K562 (cell line): ENCODE measurements around the gene GFI1. TPM values are rescaled to one million over a fixed set of nuclear protein-coding genes. Genes with fewer than 3 reads are reported as not detected.

Experiments
- CCNT2 ChIP-seq: IDR thresholded peaks from 2 replicates; pipeline ENCODE4 v1.6.1; 2011; ENCODE audit warnings: borderline replicate concordance, low read depth, mild to moderate bottlenecking, moderate library complexity, mixed read lengths, low read length; ENCODE audit not compliant: insufficient read length; ENCODE audit errors: extremely low read depth
- CHAMP1 ChIP-seq: fragments of 450-650 bp; IDR thresholded peaks from 2 replicates; pipeline ENCODE4 v1.6.1; 2016; ENCODE audit warnings: mild to moderate bottlenecking
- DPF2 ChIP-seq: fragments of 450-650 bp; IDR thresholded peaks from 2 replicates; pipeline ENCODE4 v1.6.1; 2016
- EWSR1 ChIP-seq: fragments of 450-650 bp; IDR thresholded peaks from 2 replicates; pipeline ENCODE4 v1.6.1; 2018; ENCODE audit warnings: borderline replicate concordance, mild to moderate bottlenecking, low read depth, moderate library complexity; ENCODE audit not compliant: partially characterized antibody
- GATAD2B ChIP-seq: fragments of 450-650 bp; IDR thresholded peaks from 2 replicates; pipeline ENCODE4 v1.6.1; 2017; ENCODE audit warnings: mild to moderate bottlenecking, borderline replicate concordance
- GTF3C2 ChIP-seq: IDR thresholded peaks from 3 replicates; pipeline ENCODE4 v1.6.1; 2011; ENCODE audit warnings: borderline replicate concordance, mild to moderate bottlenecking, moderate library complexity; ENCODE audit not compliant: insufficient read length; ENCODE audit errors: extremely low read depth
- MCM7 ChIP-seq, 2 experiments: fragments of 450-650 bp; IDR thresholded peaks; 2 replicates each; pipeline ENCODE4 v1.6.1; 2016 to 2018
- MYNN ChIP-seq, 2 experiments: sonication (generic); formaldehyde crosslinking in 1 of 2; IDR thresholded peaks; 2 replicates each; pipeline versions ENCODE4 v1.5.0 to v1.6.1; 2016 to 2020; ENCODE audit warnings: antibody characterized with exemption in 1 of 2, missing genetic modification reagents in 1 of 2
- PCBP1 ChIP-seq: fragments of 200-400 bp; formaldehyde crosslinking; IDR thresholded peaks from 2 replicates; pipeline ENCODE4 v1.6.1; 2018; ENCODE audit warnings: mild to moderate bottlenecking, low read depth, low read length; ENCODE audit not compliant: poor library complexity, severe bottlenecking
- PHF21A ChIP-seq: fragments of 450-650 bp; IDR thresholded peaks from 2 replicates; pipeline ENCODE4 v1.6.1; 2017; ENCODE audit warnings: low read depth, borderline replicate concordance
- PRPF4 ChIP-seq: fragments of 200-400 bp; formaldehyde crosslinking; IDR thresholded peaks from one replicate; pipeline ENCODE4 v1.6.1; 2017; ENCODE audit warnings: low read length, low read depth, mild to moderate bottlenecking; ENCODE audit not compliant: insufficient read depth, poor library complexity, severe bottlenecking
- RFX7 ChIP-seq: fragments of 250-450 bp; sonication (Bioruptor Pico); IDR thresholded peaks from 2 replicates; pipeline ENCODE4 v1.5.1; 2021; ENCODE audit warnings: mild to moderate bottlenecking
- SMARCE1 ChIP-seq: fragments of 450-650 bp; IDR thresholded peaks from 2 replicates; pipeline ENCODE4 v1.7.1; 2016; ENCODE audit warnings: mild to moderate bottlenecking
- SP1 ChIP-seq: sonication (generic); formaldehyde crosslinking; IDR thresholded peaks from 2 replicates; pipeline ENCODE4 v1.8.1; 2022; ENCODE audit warnings: mild to moderate bottlenecking, missing genetic modification reagents
- YY1 ChIP-seq, 3 experiments: IDR thresholded peaks; 2 replicates each; pipeline ENCODE4 v1.6.1; 2011; ENCODE audit warnings: low read length in 2 of 3, mild to moderate bottlenecking in 2 of 3, moderate library complexity in 2 of 3, borderline replicate concordance in 1 of 3, control low read depth in 1 of 3, low read depth in 1 of 3; ENCODE audit not compliant: insufficient read depth in 3 of 3, insufficient replicate concordance in 2 of 3, control insufficient read depth in 1 of 3, insufficient read length in 1 of 3; ENCODE audit errors: extremely low read depth in 1 of 3
- ZNF217 ChIP-seq: sonication (generic); formaldehyde crosslinking; IDR thresholded peaks from 2 replicates; pipeline ENCODE4 v1.8.0; 2022; ENCODE audit warnings: mild to moderate bottlenecking, missing genetic modification reagents
- ZNF239 ChIP-seq: fragments of 250-450 bp; sonication (Bioruptor Pico); IDR thresholded peaks from 2 replicates; pipeline ENCODE4 v1.4.0; 2020; ENCODE audit warnings: mild to moderate bottlenecking
- ZNF3 ChIP-seq: fragments of 250-450 bp; sonication (Bioruptor Pico); IDR thresholded peaks from 2 replicates; pipeline ENCODE4 v1.5.0; 2021; ENCODE audit warnings: mild to moderate bottlenecking, moderate library complexity
- ZNF644 ChIP-seq: fragments of 200-800 bp; sonication (Bioruptor generic); IDR thresholded peaks from 2 replicates; pipeline ENCODE4 v1.6.1; 2016; ENCODE audit warnings: low read depth, missing genetic modification characterization, missing compliant biosample characterization
- polyA plus RNA-seq, 8 experiments: library from polyadenylated mRNA; depleted of rRNA in 4 of 8; stranded (reverse) in 5 of 8; unstranded in 3 of 8; fragments of >200 nt; fragmentation: Nextera tagmentation in 2 of 8; fragmentation: Illumina TruSeq in 1 of 8; extraction: Ambion mirVana in 2 of 8; extraction: Trizol in 1 of 8; gene quantifications; 2 replicates each; pipeline versions ENCODE4 v1.2.1 to v1.2.3, GENCODE V29; 2011 to 2014; ENCODE audit warnings: inconsistent platforms in 1 of 8, missing spikeins in 1 of 8
- total RNA-seq, 7 experiments: library from RNA; depleted of rRNA in 6 of 7; stranded (reverse); fragments of >200 nt in 6 of 7; fragmentation: Illumina TruSeq in 2 of 7; extraction: Trizol in 2 of 7; gene quantifications; 2 replicates each; pipeline versions ENCODE4 v1.2.1 to v1.2.3, GENCODE V29; 2011 to 2021; ENCODE audit warnings: low replicate concordance in 1 of 7

The GFI1 gene
- total and polyA plus RNA-seq, 9 of the 15 experiments (the other 6 are each of a cell fraction or from before 2014, with no cell fraction given): 0.07 to 0.93 (median 0.46) TPM

GRCh38 chr1:92485381-92486250 is 1.1 kb downstream of the GFI1 start (continued):
- no peak for TF ChIP-seq GTF3C2
- TF ChIP-seq PHF21A: no peak
- no peak for TF ChIP-seq ZNF3 (CRISPR knock-in tag)
- no peak for TF ChIP-seq PRPF4
- TF ChIP-seq MYNN (IDR thresholded peaks at IDR 0.05): no peak
- TF ChIP-seq MYNN (CRISPR knock-in tag; IDR thresholded peaks at IDR 0.05): no peak
- TF ChIP-seq YY1 (IDR thresholded peaks at IDR 0.05; ENCODE audit: borderline replicate concordance in 1 of 3, control insufficient read depth in 1 of 3, extremely low read depth in 1 of 3, insufficient read depth in 3 of 3, insufficient read length in 1 of 3, insufficient replicate concordance in 2 of 3, low read depth in 1 of 3, low read length in 2 of 3): no peak
- no peak for TF ChIP-seq ZNF217 (CRISPR knock-in tag)
- no peak for TF ChIP-seq DPF2
- no peak for TF ChIP-seq GATAD2B
- no peak for TF ChIP-seq MCM7 (IDR thresholded peaks at IDR 0.05)
- TF ChIP-seq CHAMP1: no peak
- TF ChIP-seq CCNT2: peak; percentile 26
- TF ChIP-seq SMARCE1: no peak
- TF ChIP-seq PCBP1: no peak
- TF ChIP-seq RFX7: no peak
- TF ChIP-seq SP1 (CRISPR knock-in tag): 0 out of 2 replicates have a peak, but pooled peaks have one; percentile 29
- no peak for TF ChIP-seq EWSR1
- no peak for TF ChIP-seq ZNF644 (tag)
- no peak for TF ChIP-seq ZNF239 (CRISPR knock-in tag)
